Ectodermal cell (in vitro differentiated cells): ENCODE measurements around the gene ABCA1.
"Not testable (repeated sequence)": the region's sequence is repeated elsewhere in the genome, so short reads cannot be mapped to it uniquely, and the experiment has no call there.

Source experiments
- H3K27ac ChIP-seq: 2 replicates; pipeline ENCODE4 v1.7.0; 2013; ENCODE audit warnings: mild to moderate bottlenecking, low read depth, low read length; ENCODE audit not compliant: insufficient read depth, poor library complexity, severe bottlenecking
- H3K27me3 ChIP-seq: 2 replicates; pipeline ENCODE4 v1.7.0; 2013; ENCODE audit warnings: mild to moderate bottlenecking, low read length; ENCODE audit not compliant: insufficient read depth, control insufficient read depth, poor library complexity, severe bottlenecking
- H3K36me3 ChIP-seq: one replicate; pipeline ENCODE4 v1.7.0; 2013; ENCODE audit warnings: low read length; ENCODE audit not compliant: control insufficient read depth, insufficient read depth
- H3K4me1 ChIP-seq: one replicate; pipeline ENCODE4 v1.7.0; 2013; ENCODE audit warnings: low read length; ENCODE audit not compliant: control insufficient read depth, insufficient read depth
- H3K4me3 ChIP-seq: 2 replicates; pipeline ENCODE4 v1.7.0; 2013; ENCODE audit warnings: low read depth, low read length, control low read depth; ENCODE audit not compliant: insufficient read depth
- H3K9me3 ChIP-seq: 2 replicates; pipeline ENCODE4 v1.7.0; 2013; ENCODE audit warnings: mild to moderate bottlenecking, low read length, moderate library complexity; ENCODE audit not compliant: control insufficient read depth
- WGBS, 2 experiments: methylation state at CpG; one replicate each; pipeline ENCODE4 v1.1.7; 2013; ENCODE audit warnings: missing lambda C conversion rate in 2 of 2; 5-methylcytosine and 5-hydroxymethylcytosine counted together

Gene ABCA1

GRCh38 chr9:104948277-104948676 lies 20.3 kb upstream of the ABCA1 start:
- WGBS, 2 experiments: 95% methylated on average over 2 to 3 of the region's 3 CpGs
- H3K36me3 ChIP-seq: no peaks in the 10 kb centered on the region
- H3K9me3 ChIP-seq: no peaks in the 10 kb centered on the region
- H3K4me3 ChIP-seq: no peak overlapping the region
- H3K4me1 ChIP-seq: no peaks in the 10 kb centered on the region
- no peak overlapping the region for H3K27ac ChIP-seq
- no peaks in the 10 kb centered on the region for H3K27me3 ChIP-seq

- Histone ChIP-seq H3K27ac (no peak overlapping the region), H3K4me3 (no peak overlapping the region), H3K4me1 (no peaks in the 10 kb centered on the region), H3K36me3 (no peaks in the 10 kb centered on the region), H3K27me3 (no peaks in the 10 kb centered on the region), H3K9me3 (no peaks in the 10 kb centered on the region)
- WGBS, 2 experiments: 100% methylated on average over 1 to 3 of the region's 3 CpGs
Observed at GRCh38 chr9:104944871-104945270, 16.9 kb upstream of the ABCA1 start.

DNA sequence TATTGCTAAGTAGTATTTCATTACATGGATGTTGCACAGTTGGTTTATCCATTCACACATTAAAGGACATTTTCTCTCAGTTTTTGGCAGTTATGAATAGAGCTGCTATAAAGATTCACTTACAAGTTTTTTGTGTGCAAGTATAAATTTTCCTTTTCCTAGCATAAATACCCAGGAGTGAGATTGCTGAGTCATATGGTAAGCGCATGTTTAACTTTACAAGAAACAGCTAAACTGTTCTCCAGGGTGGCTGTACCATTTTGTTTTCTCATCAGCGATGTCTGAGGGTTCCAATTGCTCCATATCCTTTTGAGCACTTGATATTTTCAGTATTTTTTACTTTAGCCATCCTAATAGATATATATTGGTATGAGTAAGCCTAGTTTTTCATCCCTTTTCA lies 16.4 kb upstream of the ABCA1 start:
- H3K27me3 ChIP-seq: no peaks in the 10 kb centered on the region
- no peak overlapping the region for H3K4me3 ChIP-seq
- H3K9me3 ChIP-seq: no peaks in the 10 kb centered on the region
- H3K36me3 ChIP-seq: no peaks in the 10 kb centered on the region
- no peak overlapping the region for H3K27ac ChIP-seq
- H3K4me1 ChIP-seq: no peaks in the 10 kb centered on the region
- 93 to 98% methylated on average over 2 of the region's 2 CpGs for WGBS, 2 experiments

GRCh38 chr9:104941597-104941996 lies 13.6 kb upstream of the ABCA1 start:
- no peak overlapping the region for H3K4me3 ChIP-seq
- 67% methylated on average over 1 of the region's 1 CpG; no CpG with 5 or more reads in 1 of the 2 experiments for WGBS, 2 experiments
- no peaks in the 10 kb centered on the region for H3K9me3 ChIP-seq
- no peaks in the 10 kb centered on the region for H3K27me3 ChIP-seq
- H3K36me3 ChIP-seq: no peaks in the 10 kb centered on the region
- H3K4me1 ChIP-seq: no peaks in the 10 kb centered on the region
- H3K27ac ChIP-seq: no peak overlapping the region

GRCh38 chr9:104936291-104936690 lies 8.3 kb upstream of the ABCA1 start:
- peak overlapping the region; percentile 23 for H3K27ac ChIP-seq
- WGBS, 2 experiments: 99 to 100% methylated on average over 3 of the region's 3 CpGs
- no peaks in the 10 kb centered on the region for H3K27me3 ChIP-seq
- H3K36me3 ChIP-seq: no peaks in the 10 kb centered on the region
- H3K9me3 ChIP-seq: no peaks in the 10 kb centered on the region
- H3K4me1 ChIP-seq: no peaks in the 10 kb centered on the region
- no peak overlapping the region for H3K4me3 ChIP-seq

DNA sequence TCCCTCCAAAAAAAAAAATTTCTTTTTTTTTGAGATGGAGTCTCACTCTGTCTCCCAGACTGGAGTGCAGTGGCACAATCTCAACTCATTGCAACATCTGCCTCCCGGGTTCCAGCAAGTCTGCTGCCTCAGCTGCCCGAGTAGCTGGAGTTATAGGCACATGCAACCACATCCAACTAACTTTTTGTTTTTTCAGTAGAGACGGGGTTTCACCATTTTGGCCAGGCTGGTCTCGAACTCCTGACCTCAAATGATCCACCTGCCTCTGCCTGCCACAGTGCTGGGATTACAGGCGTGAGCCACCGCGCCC lies 7.5 kb upstream of the ABCA1 start:
- H3K9me3 ChIP-seq, H3K27me3 ChIP-seq, H3K27ac ChIP-seq, H3K4me1 ChIP-seq, H3K36me3 ChIP-seq, H3K4me3 ChIP-seq: not testable (repeated sequence)
- WGBS, 2 experiments: 78% methylated on average over 7 of the region's 7 CpGs

DNA sequence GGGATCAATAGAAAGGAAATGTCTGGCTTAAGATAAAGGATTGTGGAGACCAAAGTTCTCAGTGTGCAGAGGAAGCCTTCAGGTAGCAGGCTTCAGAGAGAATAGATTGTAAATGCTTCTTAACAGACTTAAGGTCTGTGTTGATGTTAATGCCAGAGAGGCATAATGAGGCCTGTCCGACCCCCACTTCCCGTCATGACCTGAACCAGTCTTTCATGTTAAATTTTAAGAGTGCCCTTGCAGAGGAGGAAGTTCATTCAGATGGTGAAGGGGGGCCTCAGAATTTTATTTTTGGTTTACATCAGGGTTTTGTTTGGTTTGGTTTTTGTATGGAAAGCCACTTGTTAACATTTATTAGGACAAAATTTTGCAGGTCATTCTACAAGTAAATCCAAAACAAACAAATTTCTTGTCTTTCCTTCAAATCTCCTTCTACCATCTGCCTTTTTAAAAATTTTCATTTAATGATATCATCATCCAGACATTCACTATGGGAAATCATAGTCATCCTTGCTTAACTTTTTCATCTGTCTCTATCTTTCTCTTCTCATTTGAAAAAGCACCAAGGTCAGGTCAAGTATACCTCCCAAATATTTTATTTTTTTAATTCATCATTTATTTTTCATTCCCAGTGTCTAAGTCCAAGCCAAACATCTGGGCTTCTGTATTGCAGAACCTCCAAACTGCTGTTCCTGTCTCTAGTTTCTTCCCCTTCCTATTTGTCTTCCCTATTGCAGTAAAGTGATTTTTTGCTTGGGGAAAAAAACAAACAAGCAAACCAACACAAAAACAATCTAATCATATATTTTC lies 6.9 kb upstream of the ABCA1 start:
- WGBS, 2 experiments: 70 to 74% methylated on average over 2 of the region's 2 CpGs
- H3K27ac ChIP-seq: no peak overlapping the region
- H3K4me3 ChIP-seq: no peak overlapping the region
- H3K27me3 ChIP-seq: no peaks in the 10 kb centered on the region
- no peaks in the 10 kb centered on the region for H3K4me1 ChIP-seq
- H3K36me3 ChIP-seq: no peaks in the 10 kb centered on the region
- no peaks in the 10 kb centered on the region for H3K9me3 ChIP-seq

GRCh38 chr9:104933091-104933490 lies 5.1 kb upstream of the ABCA1 start:
- H3K27ac ChIP-seq, H3K27me3 ChIP-seq, H3K4me3 ChIP-seq, H3K4me1 ChIP-seq, H3K9me3 ChIP-seq, H3K36me3 ChIP-seq: not testable (repeated sequence)
- 91 to 92% methylated on average over 2 of the region's 2 CpGs for WGBS, 2 experiments

- no peaks in the 10 kb centered on the region for H3K9me3 ChIP-seq
- no peaks in the 10 kb centered on the region for H3K27me3 ChIP-seq
- no peak overlapping the region for H3K4me3 ChIP-seq
- 64 to 66% methylated on average over 4 of the region's 4 CpGs for WGBS, 2 experiments
- H3K4me1 ChIP-seq: no peaks in the 10 kb centered on the region
- no peaks in the 10 kb centered on the region for H3K36me3 ChIP-seq
- no peak overlapping the region for H3K27ac ChIP-seq
Observed at GRCh38 chr9:104931256-104931655, 3.3 kb upstream of the ABCA1 start.

- no peaks in the 10 kb centered on the region for H3K9me3 ChIP-seq
- WGBS, 2 experiments: 0 to 1% methylated on average over 44 of the region's 44 CpGs
- peak overlapping the region; percentile 69 for H3K27ac ChIP-seq
- no peaks in the 10 kb centered on the region for H3K27me3 ChIP-seq
- peak overlapping the region; percentile 83 for H3K4me3 ChIP-seq
- no peaks in the 10 kb centered on the region for H3K36me3 ChIP-seq
- H3K4me1 ChIP-seq: no peaks in the 10 kb centered on the region
Observed at GRCh38 chr9:104927216-104927911, 591 bp downstream of the ABCA1 start.
